HL-60/S4 (cell line): ENCODE measurements around the gene RALGAPA2.

Experiments used
- in situ Hi-C: fragments of 300-500 bp; cut with MboI; formaldehyde crosslinking; loops from 2 replicates; pipeline ENCODE4 v1.14.3; 2022; ENCODE audit warnings: low sequenced_read_pairs

RALGAPA2 gene

GRCh38 chr20:20687319-20687718 lies 25.1 kb downstream of the RALGAPA2 start:
- in situ Hi-C loops: no loop called here

- in situ Hi-C loops: no loop called here
Observed at GRCh38 chr20:20685635-20686034, 26.8 kb downstream of the RALGAPA2 start.

GRCh38 chr20:20683481-20684321 lies 28.7 kb downstream of the RALGAPA2 start:
- in situ Hi-C loops: no loop called here

- in situ Hi-C loops: no loop called here
Observed at GRCh38 chr20:20683020-20683419, 29.4 kb downstream of the RALGAPA2 start.

GRCh38 chr20:20680991-20681508 lies 31.4 kb downstream of the RALGAPA2 start:
- in situ Hi-C loops: no loop called here

DNA sequence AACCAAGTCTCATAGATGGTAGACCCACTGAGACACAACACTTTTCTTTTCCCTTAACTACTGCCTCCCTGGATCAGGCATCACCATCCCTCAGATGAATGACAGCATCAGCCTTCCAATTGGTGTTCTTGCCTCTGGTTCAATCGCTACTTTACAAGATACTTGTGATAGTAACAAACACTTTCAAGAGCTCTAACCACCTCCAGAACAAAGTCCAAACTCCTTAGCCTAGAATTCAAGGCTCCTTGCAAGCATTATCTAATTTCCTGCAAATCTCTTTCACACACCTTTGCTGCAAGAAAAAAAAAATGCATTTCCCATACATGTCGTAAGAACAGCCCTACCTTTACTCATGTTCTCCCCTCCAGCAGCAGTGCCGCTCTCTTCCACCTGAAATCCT lies 33.1 kb downstream of the RALGAPA2 start:
- in situ Hi-C loops: no loop called here

- in situ Hi-C loops: no loop called here
Observed at GRCh38 chr20:20677186-20677585, 35.3 kb downstream of the RALGAPA2 start.

GRCh38 chr20:20668639-20669038 lies 43.8 kb downstream of the RALGAPA2 start:
- in situ Hi-C loops: no loop called here

- in situ Hi-C loops: no loop called here
Observed at GRCh38 chr20:20666359-20666758, 46.1 kb downstream of the RALGAPA2 start.

DNA sequence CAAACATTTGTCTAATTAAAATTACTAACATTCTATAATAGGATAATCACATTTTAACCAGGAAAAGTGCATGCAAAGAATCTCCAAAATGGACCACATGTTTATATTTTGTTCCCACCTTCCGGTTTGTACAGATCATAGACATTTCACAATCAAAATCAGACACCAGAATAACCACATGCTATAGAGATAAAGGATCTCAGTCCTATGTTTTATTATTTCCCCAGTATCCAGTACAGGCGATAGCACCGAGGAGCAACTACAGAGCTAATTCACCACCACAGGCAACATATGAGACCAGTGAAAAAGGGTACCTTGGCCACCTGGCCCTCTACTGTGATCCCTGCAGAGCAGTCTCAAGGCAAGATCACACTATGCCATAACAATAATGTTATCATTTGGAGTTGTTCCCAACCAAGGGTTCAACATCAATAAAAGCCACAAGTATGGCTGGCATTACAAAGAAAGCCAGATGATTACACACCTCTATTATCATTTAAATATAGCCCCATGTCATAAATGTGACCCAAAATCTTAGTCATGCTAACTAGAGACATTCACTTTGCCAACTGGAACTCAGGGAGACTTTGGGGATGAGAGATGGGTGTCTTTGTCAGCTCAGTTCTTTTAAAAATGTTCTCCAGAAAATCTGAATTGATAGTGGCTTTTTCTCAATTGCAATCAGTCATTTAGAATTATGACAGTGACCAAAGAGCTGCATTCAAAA lies 46.7 kb downstream of the RALGAPA2 start:
- in situ Hi-C loops: no loop called here

- in situ Hi-C loops: loop anchor here (5.0 kb wide), 1 partner anchor 157 kb away; no protein-coding TSS in a partner anchor
Observed at GRCh38 chr20:20664795-20665589, 47.5 kb downstream of the RALGAPA2 start.

DNA sequence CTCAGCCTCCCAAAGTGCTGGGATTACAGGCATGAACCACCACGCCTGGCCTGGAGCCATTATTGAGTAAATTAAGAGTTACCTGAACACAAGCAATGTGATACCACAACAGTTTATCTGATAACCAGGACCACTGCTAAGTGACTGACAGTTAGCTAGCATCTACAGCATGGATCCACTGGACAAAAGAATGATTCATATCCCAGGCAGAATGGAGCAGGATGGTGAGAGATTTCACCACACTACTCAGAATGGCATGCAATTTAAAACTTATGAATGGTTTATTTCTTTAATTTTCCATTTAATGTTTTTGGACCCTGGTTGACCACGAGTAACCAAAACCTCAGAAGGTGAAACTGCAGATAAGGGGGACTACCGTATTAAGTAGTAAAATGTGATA lies 48.6 kb downstream of the RALGAPA2 start:
- in situ Hi-C loops: loop anchor here (5.0 kb wide), 1 partner anchor 158 kb away; no protein-coding TSS in a partner anchor

DNA sequence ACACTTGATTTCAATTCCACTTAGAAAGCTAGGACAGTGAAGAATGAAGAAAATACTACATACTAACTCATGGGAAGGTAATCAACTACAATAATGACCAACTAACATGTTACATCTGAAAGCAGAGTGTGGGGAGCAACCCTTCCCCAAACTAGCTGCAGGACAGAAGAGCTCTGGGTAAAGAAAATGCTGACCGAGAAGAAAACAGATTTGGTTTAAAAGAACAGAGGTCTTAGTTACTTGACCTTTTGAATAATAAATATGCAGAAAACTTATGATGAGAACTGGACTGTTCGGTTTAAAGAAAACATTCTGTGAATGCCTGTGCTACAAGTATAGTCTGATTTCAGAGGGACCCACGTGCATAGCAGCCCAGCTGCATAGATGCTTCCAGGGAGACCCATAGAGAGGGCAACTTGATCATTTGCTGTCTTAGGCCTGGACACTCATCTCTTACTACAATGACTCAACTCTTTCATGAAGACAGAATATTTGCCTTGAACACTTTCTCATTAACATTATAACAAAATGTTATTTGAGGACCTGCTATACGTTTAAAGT lies 53.5 kb downstream of the RALGAPA2 start:
- in situ Hi-C loops: no loop called here

DNA sequence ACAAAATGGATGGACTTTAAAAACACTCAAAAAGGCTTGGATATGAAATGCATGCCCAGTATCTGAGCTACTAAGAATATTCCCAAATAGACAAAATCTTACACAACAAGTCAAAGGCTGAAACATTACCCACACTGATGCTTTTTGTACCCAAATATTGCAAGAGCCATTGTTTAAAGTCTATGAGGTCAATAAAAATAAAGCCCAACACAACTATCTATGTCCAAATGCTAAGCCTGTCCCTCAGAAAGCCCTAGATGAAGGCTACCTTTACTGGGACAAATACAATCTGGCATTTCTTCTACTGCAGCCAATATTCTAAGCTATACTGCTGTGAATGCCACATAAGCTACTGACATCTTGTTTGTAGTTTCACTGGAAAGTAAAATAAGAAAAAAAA lies 54.3 kb downstream of the RALGAPA2 start:
- in situ Hi-C loops: no loop called here

- in situ Hi-C loops: no loop called here
Observed at GRCh38 chr20:20657092-20657491, 55.4 kb downstream of the RALGAPA2 start.

- in situ Hi-C loops: no loop called here
Observed at GRCh38 chr20:20655883-20656282, 56.6 kb downstream of the RALGAPA2 start.

GRCh38 chr20:20649945-20650344 lies 62.5 kb downstream of the RALGAPA2 start:
- in situ Hi-C loops: no loop called here

- in situ Hi-C loops: no loop called here
Observed at GRCh38 chr20:20643927-20644326, 68.5 kb downstream of the RALGAPA2 start.

GRCh38 chr20:20641783-20642182 lies 70.7 kb downstream of the RALGAPA2 start:
- in situ Hi-C loops: no loop called here

GRCh38 chr20:20638878-20639277 lies 73.6 kb downstream of the RALGAPA2 start:
- in situ Hi-C loops: no loop called here
